Neural progenitor cell (in vitro differentiated cells): ENCODE data around the gene PM20D1.

Source experiments
- EZH2phosphoT487 ChIP-seq: fragments of 200-600 bp; sonication (generic); IDR thresholded peaks from 2 replicates; pipeline ENCODE4 v1.6.1; 2017; ENCODE audit warnings: antibody characterized with exemption
- TF ChIP-seq, protein P1 (sequence below): fragments of 200-600 bp; sonication (generic); IDR thresholded peaks from 2 replicates; pipeline ENCODE4 v1.5.1; 2017; ENCODE audit warnings: antibody characterized with exemption, mild to moderate bottlenecking

DNA sequence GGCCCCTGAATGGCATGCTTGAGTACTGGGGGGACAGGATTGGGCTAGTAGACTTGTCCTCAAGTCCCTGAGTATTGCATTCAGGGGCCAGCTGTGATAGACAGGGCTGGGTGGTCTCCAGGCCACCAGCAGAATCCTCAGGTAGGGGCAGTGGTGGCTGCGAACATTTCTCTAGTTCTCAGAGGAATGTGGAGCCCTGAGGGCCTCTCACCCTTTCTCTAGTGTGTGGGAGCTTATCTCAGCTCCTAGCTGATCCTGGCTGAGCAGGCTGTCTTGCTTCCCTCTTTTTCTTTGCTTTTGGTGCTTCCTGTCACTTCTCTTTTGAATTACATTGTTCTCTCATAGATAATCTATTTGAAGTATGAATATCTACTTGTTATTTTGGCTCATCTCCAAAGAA is 30.0 kb upstream of the PM20D1 start:
- TF ChIP-seq, protein P1, sequence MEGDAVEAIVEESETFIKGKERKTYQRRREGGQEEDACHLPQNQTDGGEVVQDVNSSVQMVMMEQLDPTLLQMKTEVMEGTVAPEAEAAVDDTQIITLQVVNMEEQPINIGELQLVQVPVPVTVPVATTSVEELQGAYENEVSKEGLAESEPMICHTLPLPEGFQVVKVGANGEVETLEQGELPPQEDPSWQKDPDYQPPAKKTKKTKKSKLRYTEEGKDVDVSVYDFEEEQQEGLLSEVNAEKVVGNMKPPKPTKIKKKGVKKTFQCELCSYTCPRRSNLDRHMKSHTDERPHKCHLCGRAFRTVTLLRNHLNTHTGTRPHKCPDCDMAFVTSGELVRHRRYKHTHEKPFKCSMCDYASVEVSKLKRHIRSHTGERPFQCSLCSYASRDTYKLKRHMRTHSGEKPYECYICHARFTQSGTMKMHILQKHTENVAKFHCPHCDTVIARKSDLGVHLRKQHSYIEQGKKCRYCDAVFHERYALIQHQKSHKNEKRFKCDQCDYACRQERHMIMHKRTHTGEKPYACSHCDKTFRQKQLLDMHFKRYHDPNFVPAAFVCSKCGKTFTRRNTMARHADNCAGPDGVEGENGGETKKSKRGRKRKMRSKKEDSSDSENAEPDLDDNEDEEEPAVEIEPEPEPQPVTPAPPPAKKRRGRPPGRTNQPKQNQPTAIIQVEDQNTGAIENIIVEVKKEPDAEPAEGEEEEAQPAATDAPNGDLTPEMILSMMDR: no peak
- TF ChIP-seq EZH2phosphoT487: no peak
